OCI-LY3 (cell line): ENCODE data around the gene COL4A6.

Source experiments
- H2AFZ ChIP-seq: fragments of 200-600, 300-600 bp; shearing (Covaris generic); 2 replicates; pipeline ENCODE4 v1.6.0; 2014; ENCODE audit warnings: antibody characterized with exemption, low read depth, low read length
- H3K27ac ChIP-seq: fragments of 200-600, 300-600 bp; sonication (generic); 2 replicates; pipeline ENCODE4 v1.5.1; 2014; ENCODE audit warnings: mild to moderate bottlenecking, low read length, moderate library complexity, mixed read lengths
- H3K27me3 ChIP-seq: fragments of 200-600, 300-600 bp; sonication (generic); 2 replicates; pipeline ENCODE4 v1.6.1; 2014; ENCODE audit warnings: low read depth, low read length, mixed read lengths
- H3K36me3 ChIP-seq: fragments of 200-600, 300-600 bp; sonication (generic); replicated peaks from 2 replicates; pipeline ENCODE3; 2014; ENCODE audit warnings: low read depth, low read length, mixed read lengths
- H3K4me1 ChIP-seq: fragments of 300-600, 200-600 bp; sonication (generic); 2 replicates; pipeline ENCODE4 v1.6.1; 2014; ENCODE audit warnings: low read length, mixed read lengths
- H3K4me2 ChIP-seq: fragments of 200-600, 300-600 bp; sonication (generic); 2 replicates; pipeline ENCODE4 v1.6.1; 2014; ENCODE audit warnings: low read length, mixed read lengths
- H3K4me3 ChIP-seq: fragments of 300-600, 200-600 bp; sonication (generic); 2 replicates; pipeline ENCODE4 v1.5.1; 2014; ENCODE audit warnings: antibody characterized with exemption, mild to moderate bottlenecking, low read length, moderate library complexity
- H3K79me2 ChIP-seq: fragments of 300-600, 200-600 bp; shearing (Covaris generic); 2 replicates; pipeline ENCODE4 v1.6.1; 2014; ENCODE audit warnings: mild to moderate bottlenecking, low read length, mixed read lengths
- H3K9ac ChIP-seq: fragments of 300-600, 200-600 bp; shearing (Covaris generic); 2 replicates; pipeline ENCODE4 v1.6.0; 2014; ENCODE audit warnings: mild to moderate bottlenecking, low read length, moderate library complexity
- H3K9me3 ChIP-seq: fragments of 200-600, 300-600 bp; shearing (Covaris generic); 2 replicates; pipeline ENCODE4 v1.6.1; 2014; ENCODE audit warnings: low read length, mixed read lengths; ENCODE audit not compliant: insufficient read depth
- H4K20me1 ChIP-seq: fragments of 200-600, 300-600 bp; sonication (generic); 2 replicates; pipeline ENCODE4 v1.6.1; 2016; ENCODE audit warnings: low read length, mixed read lengths; ENCODE audit not compliant: insufficient read depth
- EZH2phosphoT487 ChIP-seq: fragments of 200-600 bp; shearing (Covaris generic); IDR thresholded peaks from 2 replicates; pipeline ENCODE4 v1.6.1; 2018; ENCODE audit warnings: antibody characterized with exemption, mixed run types, low read depth
- TF ChIP-seq, protein P1 (sequence below): fragments of 200-600, 300-600 bp; sonication (generic); IDR thresholded peaks from 2 replicates; pipeline ENCODE4 v1.5.1; 2014; ENCODE audit warnings: antibody characterized with exemption, low read length, low read depth

The COL4A6 gene

DNA sequence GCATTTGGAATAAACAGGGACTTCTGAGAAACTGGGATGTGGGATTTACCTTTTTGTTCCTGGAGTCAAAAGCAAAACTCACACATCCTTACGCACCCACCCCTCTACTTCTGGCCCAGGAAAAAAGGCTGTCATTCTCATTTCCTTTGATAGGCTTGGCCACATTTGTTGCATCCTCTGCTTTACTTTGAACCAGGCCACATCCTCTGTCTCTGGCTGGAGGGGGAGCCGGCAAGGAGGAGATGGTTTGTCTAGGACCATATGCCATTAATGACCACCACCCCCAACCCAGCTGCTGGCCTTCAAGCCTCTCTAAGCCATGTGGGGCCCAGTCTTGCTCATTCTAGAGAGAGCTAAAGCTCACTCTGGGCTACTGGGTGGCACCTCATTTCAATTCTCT is 282.1 kb downstream of the COL4A6 start:
- H4K20me1 ChIP-seq, result no peaks in the 10 kb centered on the region
- no peak overlapping the region for H3K27ac ChIP-seq
- no peak overlapping the region for H3K4me3 ChIP-seq
- no peaks in the 10 kb centered on the region for H3K36me3 ChIP-seq
- TF ChIP-seq, protein P1, sequence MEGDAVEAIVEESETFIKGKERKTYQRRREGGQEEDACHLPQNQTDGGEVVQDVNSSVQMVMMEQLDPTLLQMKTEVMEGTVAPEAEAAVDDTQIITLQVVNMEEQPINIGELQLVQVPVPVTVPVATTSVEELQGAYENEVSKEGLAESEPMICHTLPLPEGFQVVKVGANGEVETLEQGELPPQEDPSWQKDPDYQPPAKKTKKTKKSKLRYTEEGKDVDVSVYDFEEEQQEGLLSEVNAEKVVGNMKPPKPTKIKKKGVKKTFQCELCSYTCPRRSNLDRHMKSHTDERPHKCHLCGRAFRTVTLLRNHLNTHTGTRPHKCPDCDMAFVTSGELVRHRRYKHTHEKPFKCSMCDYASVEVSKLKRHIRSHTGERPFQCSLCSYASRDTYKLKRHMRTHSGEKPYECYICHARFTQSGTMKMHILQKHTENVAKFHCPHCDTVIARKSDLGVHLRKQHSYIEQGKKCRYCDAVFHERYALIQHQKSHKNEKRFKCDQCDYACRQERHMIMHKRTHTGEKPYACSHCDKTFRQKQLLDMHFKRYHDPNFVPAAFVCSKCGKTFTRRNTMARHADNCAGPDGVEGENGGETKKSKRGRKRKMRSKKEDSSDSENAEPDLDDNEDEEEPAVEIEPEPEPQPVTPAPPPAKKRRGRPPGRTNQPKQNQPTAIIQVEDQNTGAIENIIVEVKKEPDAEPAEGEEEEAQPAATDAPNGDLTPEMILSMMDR, result no peak
- TF ChIP-seq EZH2phosphoT487, result no peak
- no peaks in the 10 kb centered on the region for H3K79me2 ChIP-seq
- no peaks in the 10 kb centered on the region for H3K27me3 ChIP-seq
- H3K4me1 ChIP-seq, result no peaks in the 10 kb centered on the region
- no peak overlapping the region for H3K4me2 ChIP-seq
- H3K9me3 ChIP-seq, result no peaks in the 10 kb centered on the region
- no peak overlapping the region for H2AFZ ChIP-seq
- H3K9ac ChIP-seq, result no peak overlapping the region

DNA sequence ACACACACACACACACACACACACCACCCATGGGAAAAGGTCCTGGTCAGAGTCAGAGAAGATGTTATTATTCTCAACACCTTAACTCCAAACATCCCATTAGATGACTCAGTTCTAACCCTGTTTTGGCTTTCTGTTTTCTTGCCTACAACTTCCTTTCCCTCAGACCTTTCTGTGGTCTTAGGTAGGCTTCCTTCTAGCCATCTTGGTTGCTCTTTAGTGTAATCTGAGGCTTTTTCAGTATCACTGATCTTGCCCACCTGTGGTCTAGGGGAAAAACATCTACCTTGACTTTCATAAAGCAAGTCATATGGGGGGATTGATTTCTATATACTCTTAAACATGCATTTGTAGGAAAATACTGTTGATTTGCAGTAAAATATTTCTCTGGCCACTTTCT is 289.7 kb downstream of the COL4A6 start:
- Histone ChIP-seq H3K27ac (no peak overlapping the region), H3K79me2 (no peaks in the 10 kb centered on the region), H3K9ac (no peak overlapping the region), H3K4me2 (no peak overlapping the region), H3K9me3 (no peaks in the 10 kb centered on the region), H2AFZ (no peak overlapping the region), H3K4me3 (no peak overlapping the region), H3K27me3 (no peaks in the 10 kb centered on the region), H3K4me1 (no peaks in the 10 kb centered on the region), H3K36me3 (no peaks in the 10 kb centered on the region), H4K20me1 (no peaks in the 10 kb centered on the region)
- TF ChIP-seq, protein P1, result no peak
- no peak for TF ChIP-seq EZH2phosphoT487

DNA sequence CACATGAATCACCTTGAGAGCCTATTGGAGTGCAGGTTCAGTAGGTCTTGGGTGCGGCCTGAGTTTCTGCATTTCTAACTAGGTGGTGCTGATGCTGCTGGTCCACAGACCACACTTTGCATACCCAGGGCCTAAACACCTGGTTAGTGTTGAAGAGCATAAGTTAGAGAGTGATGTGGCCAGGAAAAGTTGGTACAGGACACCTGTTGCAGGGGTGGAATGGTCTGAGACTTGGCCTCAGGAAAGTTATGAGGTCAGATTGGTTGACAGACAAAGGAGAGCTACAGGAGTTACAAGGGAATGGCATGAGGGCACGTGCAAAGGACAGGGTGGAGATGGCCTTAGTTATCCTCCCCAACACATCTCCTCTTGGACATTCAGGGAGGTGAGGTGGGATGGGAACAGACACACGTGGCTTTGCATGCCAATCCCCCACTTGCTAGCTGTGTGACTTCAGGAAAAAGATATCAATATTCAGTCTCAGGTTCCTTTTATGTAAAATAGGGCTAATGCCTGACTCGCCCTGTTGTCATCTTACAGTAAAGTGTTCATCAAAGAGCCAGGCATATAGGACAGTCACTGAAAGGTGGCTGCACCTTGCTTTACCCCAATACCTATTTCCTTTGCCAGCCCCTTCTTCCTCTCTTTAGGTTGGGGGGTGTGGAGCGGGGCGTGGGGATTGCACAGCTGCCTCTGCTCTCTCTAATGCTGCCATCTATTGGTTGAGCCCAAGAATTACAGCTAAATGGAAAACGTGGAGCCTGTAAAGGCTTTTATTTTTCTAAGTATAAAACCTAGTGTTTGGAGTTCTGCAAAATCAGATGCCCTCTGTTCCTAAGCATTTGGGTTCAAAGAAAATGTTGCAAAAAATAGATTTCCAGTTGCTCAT is 299.2 kb downstream of the COL4A6 start:
- Histone ChIP-seq H2AFZ (no peak overlapping the region), H3K9ac (no peak overlapping the region), H3K79me2 (no peaks in the 10 kb centered on the region), H3K4me2 (peak overlapping the region; percentile 22; the same call in 1 of the 2 replicates), H4K20me1 (no peaks in the 10 kb centered on the region), H3K36me3 (no peaks in the 10 kb centered on the region), H3K27ac (no peak overlapping the region), H3K4me3 (no peak overlapping the region), H3K27me3 (no peaks in the 10 kb centered on the region), H3K9me3 (no peaks in the 10 kb centered on the region), H3K4me1 (no peaks in the 10 kb centered on the region)
- TF ChIP-seq, protein P1, result peak; percentile 56
- TF ChIP-seq EZH2phosphoT487, result no peak

DNA sequence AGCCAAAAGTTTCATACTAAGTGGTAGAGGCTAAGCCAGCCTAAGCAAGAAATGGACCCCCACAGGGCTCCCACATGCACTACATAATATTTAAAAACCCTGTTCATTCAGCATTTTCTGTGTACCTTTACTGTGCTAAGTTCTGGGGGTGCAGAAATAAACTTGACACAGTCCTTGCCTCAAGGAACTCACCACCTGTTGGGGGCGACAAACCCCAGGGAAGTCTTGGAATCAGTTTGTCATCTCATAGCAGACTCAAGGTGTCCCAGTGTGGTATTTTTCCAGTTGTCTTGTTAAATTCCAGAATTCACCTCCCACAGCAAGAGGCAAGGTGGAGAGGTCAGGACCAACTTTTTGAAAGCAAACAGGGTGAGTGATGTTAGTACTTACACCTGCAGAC is 303.5 kb downstream of the COL4A6 start:
- Histone ChIP-seq H3K4me1 (no peaks in the 10 kb centered on the region), H3K4me2 (no peak overlapping the region), H3K9ac (no peak overlapping the region), H3K27me3 (no peaks in the 10 kb centered on the region), H3K9me3 (no peaks in the 10 kb centered on the region), H3K27ac (no peak overlapping the region), H3K36me3 (no peaks in the 10 kb centered on the region), H2AFZ (no peak overlapping the region), H3K79me2 (no peaks in the 10 kb centered on the region), H4K20me1 (no peaks in the 10 kb centered on the region), H3K4me3 (no peak overlapping the region)
- TF ChIP-seq, protein P1, result peak; percentile 6; the same call in 1 of the 2 replicates
- TF ChIP-seq EZH2phosphoT487, result no peak
